KMS-11 (cell line): ENCODE measurements around the gene EHD2.
A peak's percentile ranks its signal among the peaks of the same experiment; 100 is the strongest.
"Not testable (repeated sequence)": the region's sequence is repeated elsewhere in the genome, so short reads cannot be mapped to it uniquely, and the experiment has no call there.

ENCODE experiments used
- H2AFZ ChIP-seq: fragments of 200-600 bp; sonication (generic); 2 replicates; pipeline ENCODE4 v1.6.1; 2016; ENCODE audit warnings: antibody characterized with exemption, mixed run types, low read depth
- H3K27ac ChIP-seq: fragments of 200-600 bp; sonication (generic); 2 replicates; pipeline ENCODE4 v1.6.1; 2016; ENCODE audit warnings: mild to moderate bottlenecking, mixed run types
- H3K27me3 ChIP-seq: fragments of 200-600 bp; sonication (generic); 2 replicates; pipeline ENCODE4 v1.6.1; 2017; ENCODE audit warnings: mild to moderate bottlenecking, low read depth, mixed run types, moderate library complexity; ENCODE audit not compliant: insufficient read depth
- H3K36me3 ChIP-seq: fragments of 200-600 bp; sonication (generic); 2 replicates; pipeline ENCODE4 v1.6.1; 2017; ENCODE audit warnings: mild to moderate bottlenecking, mixed run types; ENCODE audit not compliant: insufficient read depth
- H3K4me1 ChIP-seq: fragments of 200-600 bp; sonication (generic); 2 replicates; pipeline ENCODE4 v1.6.1; 2016; ENCODE audit warnings: mild to moderate bottlenecking, low read depth, mixed run types; ENCODE audit not compliant: poor library complexity, severe bottlenecking
- H3K4me2 ChIP-seq: fragments of 200-600 bp; sonication (generic); 2 replicates; pipeline ENCODE4 v1.7.0; 2016; ENCODE audit warnings: mild to moderate bottlenecking, mixed run types
- H3K4me3 ChIP-seq: fragments of 200-600 bp; sonication (generic); IDR thresholded peaks from 2 replicates; pipeline ENCODE4 v1.6.1; 2017; ENCODE audit warnings: low read depth, low read length, mixed read lengths; ENCODE audit not compliant: insufficient read depth
- H3K79me2 ChIP-seq: fragments of 200-600 bp; sonication (generic); 2 replicates; pipeline ENCODE4 v1.6.1; 2016; ENCODE audit warnings: low read depth, mixed run types; ENCODE audit not compliant: insufficient read depth
- H3K9ac ChIP-seq: fragments of 200-600 bp; sonication (generic); 2 replicates; pipeline ENCODE4 v1.6.1; 2016; ENCODE audit warnings: mild to moderate bottlenecking, mixed run types
- H4K20me1 ChIP-seq: fragments of 200-600 bp; sonication (generic); 2 replicates; pipeline ENCODE4 v1.6.1; 2016; ENCODE audit warnings: mild to moderate bottlenecking, mixed run types; ENCODE audit not compliant: insufficient read depth
- TF ChIP-seq, protein P1 (sequence below): fragments of 200-600 bp; sonication (generic); conservative IDR thresholded peaks from 2 replicates; pipeline ENCODE4 v1.6.1; 2017; ENCODE audit warnings: low read depth, mild to moderate bottlenecking, antibody characterized with exemption, low read length, moderate library complexity, mixed read lengths

EHD2 gene

GRCh38 chr19:47762615-47763308 is 49.5 kb downstream of the EHD2 start:
- no peaks in the 10 kb centered on the region for H3K79me2 ChIP-seq
- no peaks in the 10 kb centered on the region; the same call in 1 of the 2 replicates for H3K27me3 ChIP-seq
- H3K4me2 ChIP-seq, result no peak overlapping the region
- no peak overlapping the region for H3K27ac ChIP-seq
- H3K4me1 ChIP-seq, result peaks cover 5% of the 10 kb centered on the region
- TF ChIP-seq, protein P1, sequence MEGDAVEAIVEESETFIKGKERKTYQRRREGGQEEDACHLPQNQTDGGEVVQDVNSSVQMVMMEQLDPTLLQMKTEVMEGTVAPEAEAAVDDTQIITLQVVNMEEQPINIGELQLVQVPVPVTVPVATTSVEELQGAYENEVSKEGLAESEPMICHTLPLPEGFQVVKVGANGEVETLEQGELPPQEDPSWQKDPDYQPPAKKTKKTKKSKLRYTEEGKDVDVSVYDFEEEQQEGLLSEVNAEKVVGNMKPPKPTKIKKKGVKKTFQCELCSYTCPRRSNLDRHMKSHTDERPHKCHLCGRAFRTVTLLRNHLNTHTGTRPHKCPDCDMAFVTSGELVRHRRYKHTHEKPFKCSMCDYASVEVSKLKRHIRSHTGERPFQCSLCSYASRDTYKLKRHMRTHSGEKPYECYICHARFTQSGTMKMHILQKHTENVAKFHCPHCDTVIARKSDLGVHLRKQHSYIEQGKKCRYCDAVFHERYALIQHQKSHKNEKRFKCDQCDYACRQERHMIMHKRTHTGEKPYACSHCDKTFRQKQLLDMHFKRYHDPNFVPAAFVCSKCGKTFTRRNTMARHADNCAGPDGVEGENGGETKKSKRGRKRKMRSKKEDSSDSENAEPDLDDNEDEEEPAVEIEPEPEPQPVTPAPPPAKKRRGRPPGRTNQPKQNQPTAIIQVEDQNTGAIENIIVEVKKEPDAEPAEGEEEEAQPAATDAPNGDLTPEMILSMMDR, result no peak
- H2AFZ ChIP-seq, result no peak overlapping the region
- no peaks in the 10 kb centered on the region for H4K20me1 ChIP-seq
- H3K36me3 ChIP-seq, result no peaks in the 10 kb centered on the region
- H3K4me3 ChIP-seq, result no peak overlapping the region
- H3K9ac ChIP-seq, result no peak overlapping the region

DNA sequence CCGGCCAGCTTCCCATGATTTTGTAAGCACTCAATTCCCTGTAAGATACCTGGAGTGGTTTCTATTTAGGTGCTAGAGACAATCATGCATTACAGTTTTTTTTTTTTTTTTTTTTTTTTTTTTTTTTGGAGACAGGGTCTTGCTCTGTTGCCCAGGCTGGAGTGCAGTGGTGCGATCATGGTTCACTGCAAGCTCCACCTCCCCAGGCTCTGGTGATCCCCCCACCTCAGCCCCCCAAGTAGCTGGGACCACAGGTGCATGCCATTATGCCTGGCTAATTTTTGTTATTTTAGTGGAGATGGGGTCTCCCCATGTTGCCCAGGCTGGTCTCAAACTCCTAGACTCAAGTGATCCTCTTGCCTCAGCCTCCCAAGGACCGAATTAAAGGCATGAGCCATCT is 51.5 kb downstream of the EHD2 start:
- H3K36me3 ChIP-seq, H3K4me2 ChIP-seq, H3K27ac ChIP-seq, H3K4me1 ChIP-seq, H3K4me3 ChIP-seq, H3K79me2 ChIP-seq, H4K20me1 ChIP-seq, H3K27me3 ChIP-seq, H3K9ac ChIP-seq, H2AFZ ChIP-seq: not testable (repeated sequence)

DNA sequence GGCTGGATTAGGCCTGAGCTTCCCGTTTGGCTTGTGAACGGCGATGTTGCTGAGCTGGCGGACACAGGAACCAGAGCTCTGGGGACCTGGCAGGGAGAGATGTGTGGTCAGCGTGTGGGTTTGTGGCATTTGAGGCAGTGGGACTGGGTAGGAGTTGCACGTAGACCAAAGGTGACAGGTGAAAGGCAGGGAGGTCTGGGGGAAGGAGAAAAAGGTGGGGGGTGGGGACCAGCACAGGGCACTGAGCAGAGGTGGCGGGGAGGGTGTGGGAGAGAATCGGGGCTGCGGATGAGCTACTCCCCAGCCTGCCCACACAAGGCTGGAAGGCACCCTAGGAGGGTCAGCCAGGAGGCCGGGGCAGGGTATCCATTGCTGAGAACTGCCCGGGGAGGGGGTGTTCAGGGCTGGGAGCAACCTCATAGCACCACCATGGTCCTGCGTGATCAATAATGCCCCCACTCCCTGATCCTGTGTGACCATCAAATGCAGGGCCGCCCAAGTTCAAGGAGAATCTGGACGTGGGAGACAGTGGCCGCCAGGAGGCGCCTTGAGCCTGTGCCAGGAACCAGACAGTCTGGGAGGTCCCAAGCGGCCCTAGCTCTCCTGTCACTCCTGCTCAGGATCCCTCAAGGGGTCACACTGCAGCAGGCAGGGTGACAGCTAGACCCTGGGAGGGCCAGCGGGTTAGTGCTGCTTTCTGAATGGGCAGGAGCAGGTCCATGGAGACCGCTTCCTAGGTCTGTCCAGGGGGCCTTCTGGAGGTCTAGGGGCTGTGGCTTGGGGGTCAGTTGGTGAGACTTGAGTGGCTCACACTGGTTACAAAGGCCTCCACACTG is 52.5 kb downstream of the EHD2 start:
- no peak overlapping the region for H2AFZ ChIP-seq
- TF ChIP-seq, protein P1, result peak; percentile 77

DNA sequence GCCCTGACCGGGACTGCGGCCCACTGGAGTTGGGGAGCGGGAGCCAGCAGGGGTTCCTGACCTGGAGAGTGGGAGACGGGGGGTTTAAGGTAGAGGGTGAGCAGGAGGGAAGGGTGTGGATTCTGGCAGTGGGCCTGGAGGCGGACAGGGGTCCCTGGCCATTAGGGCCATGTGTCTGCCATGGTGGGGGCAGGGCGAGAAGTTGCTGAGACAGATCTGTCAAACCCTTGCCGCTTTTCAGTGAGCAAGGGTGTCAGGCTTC is 53.1 kb downstream of the EHD2 start:
- Histone ChIP-seq H3K79me2 (no peaks in the 10 kb centered on the region), H2AFZ (no peak overlapping the region)

More for the DNA sequence above, 52.5 kb downstream of the EHD2 start:
- H3K4me3 ChIP-seq, result no peak overlapping the region
- H4K20me1 ChIP-seq, result no peaks in the 10 kb centered on the region
- no peak overlapping the region for H3K4me2 ChIP-seq
- peaks cover 5% of the 10 kb centered on the region for H3K4me1 ChIP-seq
- no peaks in the 10 kb centered on the region for H3K36me3 ChIP-seq
- H3K9ac ChIP-seq, result no peak overlapping the region
- peaks cover 12% of the 10 kb centered on the region; the same call in 1 of the 2 replicates for H3K27me3 ChIP-seq
- H3K79me2 ChIP-seq, result no peaks in the 10 kb centered on the region
- no peak overlapping the region for H3K27ac ChIP-seq

More for the DNA sequence above, 53.1 kb downstream of the EHD2 start:
- H3K9ac ChIP-seq, result no peak overlapping the region
- no peaks in the 10 kb centered on the region for H4K20me1 ChIP-seq
- no peak overlapping the region for H3K4me3 ChIP-seq
- peaks cover 12% of the 10 kb centered on the region; the same call in 1 of the 2 replicates for H3K27me3 ChIP-seq
- TF ChIP-seq, protein P1, result no peak
- no peaks in the 10 kb centered on the region for H3K36me3 ChIP-seq
- H3K4me2 ChIP-seq, result no peak overlapping the region
- H3K27ac ChIP-seq, result no peak overlapping the region
- peaks cover 5% of the 10 kb centered on the region for H3K4me1 ChIP-seq
